Fibroblast of villous mesenchyme (primary cell): ENCODE results near the gene FAM81B. TPM values are rescaled to one million over a fixed set of nuclear protein-coding genes. Genes with fewer than 3 reads are reported as not detected.
"Not testable (repeated sequence)": the region's sequence is repeated elsewhere in the genome, so short reads cannot be mapped to it uniquely, and the experiment has no call there.

Experiments
- DNase-seq: peaks from one replicate; pipeline ENCODE4 v3.0.0-alpha.2; 2010; ENCODE audit warnings: low read depth
- H3K4me3 ChIP-seq: 2 replicates; pipeline ENCODE4 v1.5.1; 2011; ENCODE audit warnings: low read depth, mild to moderate bottlenecking, low read length
- total RNA-seq: library from RNA; depleted of rRNA; stranded (reverse); fragments of >200 nt; gene quantifications from 2 replicates; pipeline ENCODE4 v1.2.3, GENCODE V29; 2012
- TF ChIP-seq, protein P1 (sequence below): IDR thresholded peaks from 2 replicates; pipeline ENCODE4 v1.5.1; 2012; ENCODE audit warnings: low read depth, mild to moderate bottlenecking, low read length; ENCODE audit not compliant: insufficient read depth

The FAM81B gene
- total RNA-seq: 0.32 TPM in 1 of 2 replicates, not detected in the other

GRCh38 chr5:95390812-95391492, at the start of gene FAM81B:
TSS of gene FAM81B (plus strand) at chr5:95391366. CDS start at chr5:95391390, 24 bp downstream.
- TF ChIP-seq, protein P1, sequence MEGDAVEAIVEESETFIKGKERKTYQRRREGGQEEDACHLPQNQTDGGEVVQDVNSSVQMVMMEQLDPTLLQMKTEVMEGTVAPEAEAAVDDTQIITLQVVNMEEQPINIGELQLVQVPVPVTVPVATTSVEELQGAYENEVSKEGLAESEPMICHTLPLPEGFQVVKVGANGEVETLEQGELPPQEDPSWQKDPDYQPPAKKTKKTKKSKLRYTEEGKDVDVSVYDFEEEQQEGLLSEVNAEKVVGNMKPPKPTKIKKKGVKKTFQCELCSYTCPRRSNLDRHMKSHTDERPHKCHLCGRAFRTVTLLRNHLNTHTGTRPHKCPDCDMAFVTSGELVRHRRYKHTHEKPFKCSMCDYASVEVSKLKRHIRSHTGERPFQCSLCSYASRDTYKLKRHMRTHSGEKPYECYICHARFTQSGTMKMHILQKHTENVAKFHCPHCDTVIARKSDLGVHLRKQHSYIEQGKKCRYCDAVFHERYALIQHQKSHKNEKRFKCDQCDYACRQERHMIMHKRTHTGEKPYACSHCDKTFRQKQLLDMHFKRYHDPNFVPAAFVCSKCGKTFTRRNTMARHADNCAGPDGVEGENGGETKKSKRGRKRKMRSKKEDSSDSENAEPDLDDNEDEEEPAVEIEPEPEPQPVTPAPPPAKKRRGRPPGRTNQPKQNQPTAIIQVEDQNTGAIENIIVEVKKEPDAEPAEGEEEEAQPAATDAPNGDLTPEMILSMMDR: no peak
- no peak within 1 kb of the TSS for H3K4me3 ChIP-seq
- DNase-seq: no peak

GRCh38 chr5:95341444-95341843, 49.7 kb upstream of the FAM81B start:
- DNase-seq, H3K4me3 ChIP-seq: not testable (repeated sequence)

DNA sequence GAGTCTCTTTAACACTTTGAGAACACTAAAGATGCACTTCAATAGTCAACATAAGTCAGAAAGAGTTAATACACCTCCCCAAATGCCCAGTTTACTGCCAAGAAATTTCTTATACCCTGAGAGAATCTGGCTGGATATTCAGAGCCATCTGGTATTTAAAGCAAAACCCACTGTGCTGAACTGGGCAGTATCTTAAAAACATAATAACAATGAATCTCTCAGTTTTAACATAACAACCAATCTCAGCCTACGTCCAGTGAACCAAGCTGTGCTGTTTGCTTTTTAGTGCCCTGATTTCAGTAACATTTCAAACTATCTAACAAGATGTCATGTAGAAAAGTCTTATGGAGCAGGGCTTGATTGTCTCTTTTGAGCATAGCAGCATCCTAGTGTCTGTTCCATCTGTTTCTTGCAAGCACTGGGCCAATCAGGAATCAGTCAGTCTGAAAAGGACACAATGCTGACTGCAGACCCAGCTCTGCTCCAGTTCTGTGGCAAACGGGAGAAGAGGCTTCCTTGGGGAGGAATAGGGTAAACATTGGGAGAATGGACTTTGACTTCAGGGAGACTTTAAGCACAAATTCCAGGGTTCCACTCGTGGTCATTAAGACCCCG, 43.6 kb upstream of the FAM81B start:
- TF ChIP-seq, protein P1: no peak
- H3K4me3 ChIP-seq: no peak overlapping the region
- no peak for DNase-seq

DNA sequence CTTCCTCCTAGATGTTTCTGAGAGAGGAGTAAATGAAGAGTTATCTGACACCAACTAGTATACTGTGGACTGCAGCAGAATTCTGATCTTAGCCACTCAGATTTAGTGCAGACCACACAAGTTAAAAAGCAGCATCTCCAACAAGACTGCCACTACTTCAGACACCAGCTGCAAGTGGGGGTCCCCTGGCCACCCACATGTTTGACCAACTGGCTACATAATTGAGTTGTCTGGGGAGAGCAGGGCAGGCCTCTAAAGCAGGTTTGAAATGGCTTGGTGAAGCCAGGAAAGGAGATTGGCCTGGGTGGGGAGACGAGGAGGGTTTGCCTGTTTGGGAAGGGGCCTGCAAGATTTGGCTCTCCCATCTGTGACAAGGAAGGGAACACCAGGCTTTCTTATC, 40.5 kb upstream of the FAM81B start:
- TF ChIP-seq, protein P1: no peak
- H3K4me3 ChIP-seq: no peak overlapping the region
- no peak for DNase-seq

DNA sequence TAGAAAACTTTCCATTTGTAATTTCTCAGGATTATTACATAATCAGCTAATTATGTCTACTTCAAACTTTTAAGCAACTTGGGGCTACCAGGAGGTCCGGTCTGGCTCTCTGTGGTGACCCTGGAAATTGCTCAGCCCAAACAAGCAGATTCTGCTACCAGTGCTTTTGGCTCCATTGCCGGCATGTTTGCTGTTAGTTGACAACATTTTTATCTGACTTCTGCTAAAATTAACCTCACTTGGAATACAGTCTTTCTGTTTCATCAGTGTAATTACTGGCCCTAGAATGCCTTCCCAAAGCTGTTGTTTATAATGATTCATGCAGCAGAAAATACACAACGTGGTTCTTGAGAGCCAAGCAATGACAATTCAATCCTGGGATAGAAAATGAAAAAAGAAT, 38.5 kb upstream of the FAM81B start:
- no peak overlapping the region for H3K4me3 ChIP-seq
- DNase-seq: peak; percentile 13
- TF ChIP-seq, protein P1: no peak

GRCh38 chr5:95358320-95358719, 32.8 kb upstream of the FAM81B start:
- TF ChIP-seq, protein P1: no peak
- no peak overlapping the region for H3K4me3 ChIP-seq
- no peak for DNase-seq

- no peak overlapping the region for H3K4me3 ChIP-seq
- TF ChIP-seq, protein P1: no peak
- no peak for DNase-seq
These were observed 32.3 kb upstream of the FAM81B start for GRCh38 chr5:95358848-95359247.

DNA sequence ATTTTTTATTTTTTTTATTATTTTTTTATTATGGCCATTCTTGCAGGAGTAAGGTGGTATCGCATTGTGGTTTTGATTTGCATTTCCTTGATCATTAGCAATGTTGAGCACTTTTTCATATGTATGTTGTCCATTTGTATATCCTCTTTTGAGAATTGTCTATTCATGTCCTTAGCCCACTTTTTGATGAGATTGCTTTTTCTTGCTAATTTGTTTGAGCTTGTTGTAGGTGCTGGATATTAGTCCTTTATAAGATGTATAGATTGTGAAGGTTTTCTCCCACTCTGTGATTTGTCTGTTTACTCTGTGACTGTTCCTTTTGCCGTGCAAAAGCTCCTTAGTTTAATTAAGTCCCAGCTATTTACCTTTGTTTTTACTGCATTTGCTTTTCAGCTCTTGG, 30.5 kb upstream of the FAM81B start:
- H3K4me3 ChIP-seq, DNase-seq: not testable (repeated sequence)
